Renal pelvis (tissue), 4 donors: ENCODE measurements around the gene KRT75. TPM values are rescaled to one million over a fixed set of nuclear protein-coding genes. Genes with fewer than 3 reads are reported as not detected.

Source experiments
- DNase-seq: peaks from one replicate; pipeline ENCODE4 v3.0.0-alpha.2; 2013
- polyA plus RNA-seq, 3 donors: library from polyadenylated mRNA; unstranded; fragments of 120-200 nt; gene quantifications; one replicate each; pipeline ENCODE4 v1.2.1, GENCODE V29; 2013; ENCODE audit not compliant: insufficient read length in 3 of 3

The KRT75 gene
- polyA plus RNA-seq, 3 donors, result not detected

DNA sequence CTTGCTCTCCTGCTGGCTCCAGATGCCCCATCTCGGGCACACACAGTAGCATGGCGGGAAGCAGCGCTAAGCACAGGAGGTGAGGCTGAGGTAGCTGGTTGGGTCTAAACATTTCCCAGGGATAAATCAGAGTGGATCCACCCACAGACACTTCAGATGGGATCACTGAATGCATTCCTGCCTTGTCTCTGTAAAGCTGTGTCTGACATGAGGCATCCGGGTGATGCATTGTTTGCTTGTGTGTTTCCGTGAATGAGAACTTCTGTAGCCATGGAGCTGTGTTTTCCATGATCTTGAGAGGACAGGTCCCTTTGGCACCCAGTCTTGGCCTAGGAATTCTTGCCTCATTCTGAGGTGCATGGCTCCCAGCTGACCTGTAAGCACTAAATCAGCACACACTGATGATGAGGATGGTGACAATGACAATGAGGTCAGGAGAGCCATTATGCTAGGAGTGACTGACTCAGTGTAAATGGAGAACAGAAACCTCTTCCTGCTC is 6.7 kb upstream of the KRT75 start:
- DNase-seq, result no peak

DNA sequence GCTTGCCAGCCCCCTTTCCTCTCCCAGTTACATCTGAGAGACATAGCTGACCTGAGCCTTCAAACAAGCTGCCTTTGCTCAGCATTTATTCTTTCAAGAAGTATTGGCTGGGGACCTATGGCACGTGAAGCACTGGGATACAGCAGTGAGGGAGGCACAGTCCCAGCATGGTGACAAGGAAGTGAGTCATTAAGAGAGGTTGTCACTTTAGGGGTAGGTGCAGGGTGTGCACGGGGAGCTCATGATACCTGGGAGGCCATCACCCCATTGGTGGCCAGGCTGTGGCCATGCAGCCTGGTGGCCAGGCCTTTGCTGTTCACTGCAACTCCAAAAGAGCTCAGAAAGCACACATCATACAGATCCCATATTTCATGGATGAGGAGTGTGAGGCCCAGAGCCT is 5.7 kb upstream of the KRT75 start:
- no peak for DNase-seq

DNA sequence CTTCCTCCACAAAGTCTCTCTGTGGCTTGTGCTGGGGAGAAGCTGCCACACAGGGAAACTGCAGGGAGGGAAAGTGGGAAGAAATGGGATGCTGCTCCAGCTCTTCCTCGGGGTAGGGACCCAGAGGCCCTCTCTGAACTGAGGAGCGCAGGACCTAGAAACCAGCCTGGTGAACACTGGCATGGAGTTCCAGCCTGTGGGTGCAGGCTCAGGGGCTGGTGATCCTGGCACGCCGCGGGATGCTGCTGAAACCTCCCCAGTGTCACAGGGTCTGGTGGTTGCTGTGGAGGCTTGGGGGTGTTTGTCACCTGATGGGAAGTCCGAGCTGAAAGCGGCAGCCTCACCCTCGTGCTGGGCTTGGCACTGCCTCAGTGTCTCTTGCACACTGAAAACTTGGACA is 5.2 kb upstream of the KRT75 start:
- no peak for DNase-seq

DNA sequence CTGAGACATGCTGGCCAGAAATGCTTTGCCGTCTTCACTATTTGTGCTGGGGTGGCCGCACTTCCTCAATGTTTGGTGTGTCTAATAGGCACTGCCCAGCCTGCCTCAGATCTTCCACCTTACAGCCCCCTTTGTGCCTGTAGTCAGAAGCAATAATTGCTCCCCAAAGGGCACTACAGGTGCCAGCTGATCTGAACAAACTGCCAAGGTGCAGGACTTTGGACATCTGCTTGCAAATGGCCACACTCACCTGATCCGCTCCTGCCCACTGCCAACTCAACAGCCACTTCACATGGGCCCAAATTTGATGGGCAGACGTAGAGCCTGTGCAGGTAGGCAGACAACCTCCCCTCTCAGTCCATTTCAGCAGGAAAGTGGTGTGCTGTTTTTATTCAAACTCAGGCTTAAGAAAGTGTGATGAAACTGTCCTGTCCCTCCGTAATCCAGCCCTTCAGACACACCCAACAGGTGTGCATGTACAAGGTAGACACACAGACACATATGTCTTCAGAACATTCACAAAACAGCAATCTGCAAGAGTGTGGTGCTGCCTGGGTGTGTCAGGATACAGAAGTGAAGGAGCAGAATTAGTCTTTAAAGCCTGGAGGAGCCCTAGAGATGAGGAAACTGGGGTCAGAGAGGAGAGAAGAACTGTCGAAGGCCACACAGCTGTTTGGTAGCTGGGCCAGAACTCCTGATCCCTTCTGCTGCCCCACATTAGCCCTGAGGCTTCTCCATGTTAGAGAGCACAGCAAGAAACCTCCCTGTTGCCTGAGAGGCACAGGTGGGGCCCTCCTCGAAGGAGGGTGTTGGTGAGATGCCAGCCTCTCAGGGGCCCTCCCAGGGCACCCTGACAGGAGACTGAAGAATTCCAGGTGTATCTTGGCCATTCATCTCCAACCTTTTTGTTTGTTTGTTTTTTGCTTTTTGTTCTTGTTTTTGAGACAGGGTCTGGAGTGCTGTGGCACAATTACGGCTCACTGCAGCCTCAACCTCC is 4.4 kb upstream of the KRT75 start:
- no peak for DNase-seq

DNA sequence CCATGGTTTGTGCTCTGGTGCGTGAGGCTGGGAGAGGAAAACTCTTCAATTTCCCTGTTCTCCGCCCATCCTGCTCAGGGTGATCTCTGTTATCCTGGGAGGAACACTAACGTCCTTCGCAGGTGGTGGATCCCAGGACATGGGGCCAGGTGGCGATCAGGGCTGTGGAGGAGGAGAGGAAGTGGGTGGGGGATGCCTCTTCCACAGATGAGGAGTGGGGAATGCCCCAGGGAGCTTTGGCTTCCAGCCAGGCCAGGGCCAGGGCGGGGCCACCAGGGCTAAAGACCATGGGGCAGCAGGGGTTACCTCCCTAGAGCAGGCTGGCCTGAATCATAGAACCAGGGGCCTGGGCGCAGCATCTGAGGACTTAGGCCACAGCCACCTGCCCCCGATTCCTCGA is 3.3 kb upstream of the KRT75 start:
- no peak for DNase-seq

DNA sequence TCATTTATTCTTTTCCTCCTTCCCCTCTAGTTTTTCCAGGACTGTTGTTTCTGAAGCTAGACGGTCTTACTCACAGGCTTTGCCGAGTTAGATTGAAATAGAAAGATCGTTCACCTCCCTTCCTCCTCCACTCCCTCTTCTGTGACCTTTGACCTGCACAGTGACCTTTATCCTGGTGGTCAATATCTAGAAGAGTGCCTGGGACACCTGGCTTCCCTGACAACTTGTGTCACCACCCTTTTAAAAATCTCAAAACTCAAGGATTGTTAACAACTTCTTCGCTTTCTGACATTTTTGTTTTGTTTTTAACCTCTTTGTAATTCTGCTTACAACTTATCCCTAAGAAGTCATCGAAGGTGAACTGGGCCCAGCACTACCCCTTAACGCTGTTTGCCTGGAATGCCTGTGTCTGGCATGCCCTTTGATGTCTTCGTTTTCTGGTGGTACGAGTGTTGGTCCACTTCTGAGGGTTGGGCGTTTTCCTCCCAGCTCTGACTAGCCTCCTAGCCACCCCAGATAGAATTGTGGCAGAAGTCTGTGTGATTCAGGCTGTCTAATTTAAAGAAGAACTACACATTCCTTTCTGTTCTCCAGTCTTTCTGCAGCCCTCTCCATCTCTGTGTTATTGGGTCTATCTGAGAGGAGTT is 2.8 kb upstream of the KRT75 start:
- DNase-seq, result no peak

DNA sequence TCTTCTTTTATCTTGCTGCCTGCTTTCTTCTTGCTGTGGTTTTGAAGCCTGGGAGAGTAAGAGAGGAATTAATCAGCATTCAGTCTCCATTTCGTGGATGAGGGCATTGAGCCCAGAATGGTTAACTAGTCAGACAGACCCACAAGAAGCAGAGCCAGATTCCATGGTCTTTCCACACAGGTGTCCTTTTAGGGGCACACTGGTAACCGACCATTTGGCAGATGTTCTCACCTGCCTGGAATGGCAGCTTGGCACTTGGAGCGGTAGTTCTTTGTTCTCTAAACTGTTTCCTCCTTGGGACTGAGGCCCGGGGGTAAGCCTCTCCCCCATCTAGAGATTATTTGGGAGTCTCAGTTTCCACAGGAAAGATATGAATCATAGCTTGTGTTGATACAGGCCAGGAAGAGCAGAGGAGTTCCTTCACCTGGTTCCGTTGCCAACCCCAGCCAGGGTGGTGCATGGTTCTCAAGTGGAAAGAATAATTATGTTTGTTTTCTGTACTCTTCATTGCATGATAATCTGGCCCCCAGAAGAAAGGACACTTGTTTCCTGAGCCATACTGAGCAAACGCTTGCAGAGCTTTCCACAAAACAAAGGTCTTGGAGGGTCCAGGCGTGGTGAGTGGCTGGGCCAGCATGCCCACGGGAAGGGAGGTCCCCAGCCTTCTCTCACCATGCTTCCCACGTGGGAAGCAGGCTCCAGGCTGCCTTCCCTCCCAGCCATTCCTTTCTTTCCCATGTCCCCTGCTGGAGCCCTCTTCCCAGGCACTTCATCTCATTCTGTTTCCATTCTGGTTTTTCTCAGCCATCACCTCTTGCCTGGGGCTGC is 2.0 kb upstream of the KRT75 start:
- DNase-seq, result no peak

DNA sequence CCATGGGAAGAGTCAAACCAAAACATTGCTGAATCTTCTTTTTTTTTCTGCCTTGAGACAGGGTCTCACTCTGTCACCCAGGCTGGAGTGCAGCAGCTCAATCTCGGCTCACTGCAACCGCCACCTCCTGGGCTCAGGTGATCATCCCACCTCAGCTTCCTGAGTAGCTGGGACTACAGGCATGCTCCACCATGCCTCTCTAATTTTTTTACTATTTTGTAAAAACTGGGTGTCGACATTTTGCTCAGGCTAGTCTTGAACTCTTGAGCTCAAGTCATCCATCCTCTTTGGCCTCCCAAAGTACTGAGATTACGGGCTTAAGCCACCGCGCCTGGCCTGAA is 1.5 kb upstream of the KRT75 start:
- no peak for DNase-seq

DNA sequence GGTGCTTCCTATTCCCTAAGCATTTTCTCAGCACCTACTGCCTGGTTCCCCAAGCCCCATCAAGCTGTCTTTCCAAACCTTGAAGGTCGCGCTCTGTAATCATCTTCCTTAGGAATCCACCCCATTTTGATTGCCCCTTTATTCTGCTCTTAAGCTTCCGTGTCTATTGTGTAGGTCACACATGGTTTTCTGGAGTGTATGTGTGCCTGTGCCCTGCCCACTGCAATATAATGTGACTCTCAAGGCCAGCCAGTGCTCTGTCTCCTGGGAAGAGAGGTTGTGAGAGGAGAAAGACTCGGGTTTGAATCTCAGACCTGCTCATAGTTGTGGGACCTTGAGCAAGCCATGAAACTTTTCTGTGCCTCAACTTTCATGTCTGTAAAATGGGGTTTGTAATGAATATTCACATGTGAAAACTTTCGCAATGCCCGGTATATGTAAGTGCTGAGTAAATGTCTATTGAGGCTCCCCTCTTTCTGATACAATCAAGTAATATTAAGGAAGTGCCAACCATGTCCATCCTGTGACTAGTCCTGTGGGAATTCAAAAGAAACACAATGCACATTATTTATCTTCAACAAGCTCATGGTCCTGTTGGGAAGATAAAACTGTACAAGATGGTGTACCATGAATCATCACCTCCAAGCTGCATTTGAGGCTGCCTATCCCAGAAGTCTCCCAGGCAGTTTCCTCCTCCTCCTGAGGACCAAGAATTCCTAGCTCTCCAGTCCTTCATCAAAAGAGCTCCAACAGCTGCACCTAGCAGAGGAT is 774 bp upstream of the KRT75 start:
- no peak for DNase-seq

DNA sequence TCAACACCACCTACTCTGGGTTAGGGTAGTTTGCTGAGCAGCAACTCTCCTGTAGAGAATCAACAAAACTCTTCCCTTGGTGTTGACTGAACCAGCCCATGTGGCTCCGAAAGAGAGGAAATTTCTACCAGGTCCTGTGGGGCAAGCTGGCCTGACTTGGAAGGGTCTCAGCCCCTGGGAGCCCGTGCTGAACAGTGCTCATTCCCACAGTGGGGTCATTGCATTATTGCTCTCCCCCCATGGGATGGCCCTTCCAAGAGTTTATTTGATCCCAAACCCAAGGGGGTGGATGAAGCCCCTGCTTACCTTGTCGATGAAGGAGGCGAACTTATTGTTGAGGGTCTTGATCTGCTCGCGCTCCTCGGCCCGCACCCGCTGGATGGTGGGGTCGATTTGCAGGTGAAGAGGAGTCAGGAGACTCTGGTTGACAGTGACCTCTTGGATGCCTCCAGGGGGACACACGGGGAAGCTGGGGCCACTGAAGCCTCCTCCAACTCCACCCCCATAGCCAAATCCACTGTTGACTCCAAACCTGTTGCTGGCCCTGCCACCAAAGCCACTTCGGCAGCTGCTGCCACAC is 580 bp downstream of the KRT75 start:
- no peak for DNase-seq

DNA sequence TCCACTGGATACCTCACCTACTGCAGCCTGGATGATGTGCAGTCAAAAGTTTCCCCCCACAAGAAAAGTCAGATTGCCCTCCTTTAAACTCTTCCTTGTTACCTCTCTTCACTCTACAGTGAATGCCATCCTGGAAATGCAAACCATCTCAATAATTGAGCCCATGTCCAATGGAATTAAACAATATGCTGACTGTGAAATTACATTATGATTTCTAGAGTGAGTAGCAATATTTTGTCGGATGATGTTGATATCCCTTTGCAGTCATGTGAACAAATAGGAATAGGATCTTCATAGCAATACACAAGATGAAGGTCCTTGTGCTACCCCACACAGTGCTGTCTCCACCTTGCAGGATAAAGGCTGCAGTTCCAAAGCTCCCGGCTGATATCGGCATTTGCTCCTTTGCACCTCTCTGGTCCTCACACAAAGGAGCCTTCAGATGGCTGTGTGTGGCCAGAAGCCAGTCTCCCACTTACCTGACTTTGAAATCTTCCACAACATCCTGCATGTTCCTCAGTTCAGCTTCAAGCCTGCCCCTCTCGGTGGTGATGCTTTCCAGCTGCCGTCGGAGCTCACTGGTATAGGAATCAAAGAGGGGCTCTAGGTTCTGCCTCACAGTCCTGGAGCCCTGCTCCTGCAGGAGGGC is 1.5 kb downstream of the KRT75 start:
- no peak for DNase-seq

DNA sequence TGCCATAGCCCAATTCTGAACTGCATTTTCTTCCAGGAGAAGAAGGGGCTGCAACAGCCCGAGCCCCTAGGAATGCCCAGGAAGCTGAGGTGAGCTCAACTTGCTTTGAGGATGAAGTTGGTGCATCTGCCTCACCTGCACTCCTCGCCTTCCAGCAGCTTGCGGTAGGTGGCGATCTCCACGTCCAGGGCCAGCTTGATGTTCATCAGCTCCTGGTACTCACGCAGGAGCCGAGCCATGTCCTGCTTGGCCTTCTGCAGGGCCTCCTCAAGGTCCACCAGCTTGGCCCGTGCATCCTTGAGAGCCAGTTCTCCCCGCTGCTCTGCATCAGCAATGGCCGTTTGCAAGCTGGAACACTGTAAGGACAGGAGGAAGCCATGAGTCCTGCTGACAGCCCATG is 6.0 kb downstream of the KRT75 start:
- DNase-seq, result no peak

DNA sequence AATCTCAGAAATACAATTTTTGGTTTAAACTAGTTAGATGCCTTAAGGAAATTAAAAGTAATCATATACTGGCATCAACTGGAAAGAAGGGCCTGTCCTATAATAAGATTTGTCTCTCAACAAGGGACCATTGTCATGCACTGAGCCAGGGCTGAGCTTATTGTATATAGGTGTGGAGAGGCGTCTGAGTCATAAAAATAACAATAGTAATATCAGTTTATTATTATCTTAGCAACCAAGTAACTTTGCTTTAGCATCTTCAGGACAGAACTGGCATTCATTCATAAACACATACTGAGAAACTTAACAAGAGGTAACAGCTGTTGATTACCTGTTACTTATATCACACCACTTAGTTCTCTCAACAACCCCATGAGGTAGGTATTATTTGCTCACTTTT is 7.1 kb downstream of the KRT75 start:
- no peak for DNase-seq

DNA sequence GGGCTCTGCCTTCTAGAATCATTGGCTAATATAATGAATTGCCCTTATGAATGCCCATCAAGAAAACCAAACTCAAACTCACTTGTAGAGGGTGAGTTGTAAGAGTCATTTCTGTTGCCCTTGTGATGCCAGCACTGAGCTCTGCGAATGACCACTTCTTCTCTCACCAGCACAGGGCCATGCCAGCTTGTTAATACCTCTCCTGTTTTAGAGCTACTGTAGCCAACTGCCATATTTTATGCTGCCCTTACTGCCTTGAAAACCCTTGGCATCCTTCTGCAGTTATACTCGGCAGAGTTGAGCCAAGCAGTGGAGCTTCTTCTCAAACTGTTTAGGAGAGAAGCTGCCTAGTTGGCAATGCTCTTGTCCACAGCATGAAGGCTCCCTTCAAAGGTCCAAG is 8.1 kb downstream of the KRT75 start:
- DNase-seq, result no peak

DNA sequence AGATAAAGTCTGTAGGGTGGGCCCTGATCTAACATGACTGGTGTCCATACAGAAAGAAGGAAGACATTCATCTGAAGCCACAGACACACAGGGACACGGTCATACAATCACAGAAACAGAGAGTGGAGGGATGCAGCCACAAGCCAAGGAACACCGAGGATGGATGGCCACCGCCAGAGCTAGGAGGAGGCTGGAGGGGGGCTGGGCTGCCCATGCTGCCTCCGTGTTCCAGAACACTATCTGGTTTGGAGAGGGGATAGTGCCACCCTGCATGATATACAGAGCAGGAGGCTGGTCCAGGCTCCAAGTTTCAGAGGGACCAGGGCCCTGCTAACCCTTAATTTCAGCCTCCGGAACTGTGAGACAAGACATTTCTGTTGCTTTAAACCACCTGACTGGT is 8.7 kb downstream of the KRT75 start:
- no peak for DNase-seq

DNA sequence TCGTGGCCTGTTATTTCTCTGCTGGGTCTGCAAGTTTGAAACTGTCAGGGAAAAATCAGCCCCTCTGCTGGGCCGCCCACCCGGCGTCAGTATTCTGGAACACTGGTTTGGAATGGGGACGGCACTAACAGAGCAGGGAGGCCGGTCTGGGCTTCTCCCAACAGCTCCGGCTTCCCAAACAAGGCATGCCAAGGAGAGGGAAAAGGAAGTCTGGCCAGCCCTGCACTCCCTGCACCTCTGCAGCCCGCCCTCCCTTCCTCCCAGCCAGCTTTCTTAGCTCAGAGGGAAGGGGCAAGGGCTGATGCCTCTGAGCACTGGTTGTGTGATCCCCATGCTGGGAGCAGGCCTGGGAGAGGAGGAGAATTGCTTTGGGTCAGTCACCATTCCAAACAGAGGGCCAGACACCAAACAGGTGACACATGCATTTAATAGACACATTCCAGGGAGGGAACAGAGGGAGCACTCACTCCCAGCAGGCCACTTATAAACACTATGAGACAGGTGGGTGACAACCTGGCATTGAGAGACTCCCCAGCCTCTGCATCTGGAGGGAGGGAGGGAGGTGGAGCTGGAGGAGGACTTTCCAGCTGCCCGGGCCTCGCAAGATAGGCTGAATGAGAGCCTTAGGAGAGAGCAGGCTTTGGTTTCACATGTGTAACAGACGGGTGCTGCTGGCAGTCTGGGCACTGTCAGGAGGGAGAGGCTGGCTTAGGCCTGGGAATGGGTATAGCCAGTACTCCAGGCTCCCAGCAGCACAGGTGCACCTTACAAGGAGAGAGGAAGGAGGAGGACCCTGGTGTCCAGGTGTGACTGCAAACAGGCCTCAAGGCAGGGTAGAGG is 10.3 kb downstream of the KRT75 start:
- no peak for DNase-seq

DNA sequence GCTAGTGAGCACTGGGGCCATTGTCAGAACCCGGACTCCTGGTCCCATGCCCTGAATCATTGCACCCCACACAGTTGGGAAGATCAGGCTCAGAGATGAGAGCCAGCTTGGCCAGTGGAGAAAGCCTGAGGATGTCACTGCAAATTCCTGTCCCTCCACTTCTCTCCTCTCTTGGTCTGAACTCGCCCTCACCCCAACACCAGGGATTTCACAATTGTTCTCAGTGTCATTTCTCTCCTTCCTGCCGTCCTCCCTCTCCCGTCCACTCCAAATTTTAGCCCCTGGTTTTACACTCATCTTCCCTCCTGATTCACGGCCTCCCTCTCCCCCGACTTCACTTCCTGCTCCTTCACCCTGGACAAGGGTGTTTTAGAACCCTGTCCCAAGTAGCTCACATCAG is 11.1 kb downstream of the KRT75 start:
- DNase-seq, result no peak

DNA sequence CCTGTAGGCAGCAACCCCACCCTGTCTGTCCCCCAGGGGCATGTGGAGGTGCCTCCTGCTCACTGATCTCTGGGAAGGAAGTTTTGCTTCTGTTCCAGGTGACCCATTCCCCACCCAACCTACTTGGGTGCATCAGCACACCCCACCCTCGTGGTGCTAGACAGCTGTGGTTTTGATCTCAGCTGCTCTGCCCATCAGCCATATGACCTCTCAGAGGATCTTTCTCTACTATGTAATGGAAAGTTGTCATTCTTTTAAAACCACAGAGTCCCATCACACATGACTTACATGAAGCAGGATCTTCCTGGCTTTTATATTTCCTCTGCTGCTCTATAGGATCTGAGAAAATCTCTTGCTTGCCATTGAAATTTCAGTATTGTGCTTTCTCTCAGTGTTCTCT is 14.5 kb downstream of the KRT75 start:
- no peak for DNase-seq

DNA sequence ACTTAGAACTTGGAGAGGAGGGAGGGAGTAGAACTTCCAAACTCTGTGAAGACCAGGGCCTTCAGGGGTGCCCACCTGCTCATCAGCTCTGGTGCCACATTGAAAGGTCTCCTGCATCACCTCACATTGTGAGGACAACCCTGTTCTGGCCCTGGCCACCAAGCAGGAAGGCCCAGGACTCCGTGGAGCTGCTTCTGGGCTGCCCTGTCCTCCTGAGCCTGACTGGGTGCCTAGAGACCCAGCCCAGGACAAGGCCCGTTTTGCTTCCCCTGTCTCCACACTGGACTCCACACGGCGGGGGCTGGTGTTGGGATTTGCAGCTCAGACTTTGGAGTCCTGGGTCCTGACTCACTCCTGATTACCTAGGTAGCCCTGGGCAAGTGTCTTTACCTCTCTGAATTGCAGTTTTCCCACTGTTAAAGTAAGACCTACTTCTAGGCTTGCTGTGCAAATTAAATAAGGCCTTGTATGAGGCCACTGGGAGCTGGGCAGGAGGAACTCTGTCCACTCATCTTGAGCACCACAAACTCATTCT is 15.5 kb downstream of the KRT75 start:
- no peak for DNase-seq

DNA sequence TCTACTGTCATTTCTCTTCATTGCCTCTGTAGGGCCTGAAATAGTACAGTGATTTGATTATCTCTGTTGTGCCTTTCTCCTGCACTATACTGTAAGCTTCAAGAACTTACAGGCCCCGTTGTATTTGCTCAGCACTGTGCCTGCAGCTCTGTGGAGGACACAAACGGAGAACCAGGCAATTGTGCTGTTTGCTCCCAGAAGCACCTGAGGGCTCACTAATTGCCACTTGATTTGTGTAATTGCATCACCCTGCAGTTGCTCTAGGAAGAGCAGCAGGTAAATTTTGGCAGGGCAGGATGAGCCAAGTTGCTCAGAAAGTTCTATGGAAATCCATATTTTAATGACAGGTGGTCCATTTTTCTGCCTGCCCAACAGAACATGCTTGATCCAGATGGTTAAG is 16.4 kb downstream of the KRT75 start:
- no peak for DNase-seq
